ENCODE data around the gene C10orf53. TPM values are rescaled to one million over a fixed set of nuclear protein-coding genes. Genes with fewer than 3 reads are reported as not detected.

Gene C10orf53
- total RNA-seq, 1 donor from 2014 or later: not detected

- H3K27ac Mint-ChIP-seq: no peak overlapping the region
- no peak for DNase-seq (ENCODE audit: low spot score in 2 of 2, unreplicated experiment in 2 of 2)
- H3K9me3 Mint-ChIP-seq: no peaks in the 10 kb centered on the region
- TF ChIP-seq CTCF (IDR thresholded peaks at IDR 0.05; ENCODE audit: unreplicated experiment): no peak
- peaks cover 9% of the 10 kb centered on the region for H3K4me1 Mint-ChIP-seq
- peaks cover 79% of the 10 kb centered on the region for H3K27me3 Mint-ChIP-seq (ENCODE audit: low read depth)
- H3K4me3 Mint-ChIP-seq: no peak overlapping the region
- H3K36me3 Mint-ChIP-seq: no peaks in the 10 kb centered on the region
These were observed 15.0 kb downstream of the C10orf53 start for GRCh38 chr10:49694466-49694865.

GRCh38 chr10:49696311-49696710, 16.9 kb downstream of the C10orf53 start:
- no peaks in the 10 kb centered on the region for H3K4me1 Mint-ChIP-seq
- H3K9me3 Mint-ChIP-seq: no peaks in the 10 kb centered on the region
- no peak overlapping the region for H3K4me3 Mint-ChIP-seq
- H3K36me3 Mint-ChIP-seq: no peaks in the 10 kb centered on the region
- TF ChIP-seq CTCF (IDR thresholded peaks at IDR 0.05; ENCODE audit: unreplicated experiment): no peak
- no peak overlapping the region for H3K27ac Mint-ChIP-seq
- no peak for DNase-seq (ENCODE audit: low spot score in 2 of 2, unreplicated experiment in 2 of 2)
- peaks cover 65% of the 10 kb centered on the region for H3K27me3 Mint-ChIP-seq (ENCODE audit: low read depth)

GRCh38 chr10:49698679-49699078, 19.2 kb downstream of the C10orf53 start:
- Mint-ChIP-seq H3K9me3 (no peaks in the 10 kb centered on the region), H3K27me3 (ENCODE audit: low read depth) (peaks cover 44% of the 10 kb centered on the region), H3K4me1 (no peaks in the 10 kb centered on the region), H3K27ac (no peak overlapping the region), H3K36me3 (no peaks in the 10 kb centered on the region), H3K4me3 (no peak overlapping the region)
- TF ChIP-seq CTCF (IDR thresholded peaks at IDR 0.05; ENCODE audit: unreplicated experiment): no peak
- DNase-seq (ENCODE audit: low spot score in 2 of 2, unreplicated experiment in 2 of 2): no peak

GRCh38 chr10:49700211-49700610, 20.8 kb downstream of the C10orf53 start:
- H3K36me3 Mint-ChIP-seq: no peaks in the 10 kb centered on the region
- H3K4me3 Mint-ChIP-seq: no peak overlapping the region
- no peaks in the 10 kb centered on the region for H3K4me1 Mint-ChIP-seq
- TF ChIP-seq CTCF (IDR thresholded peaks at IDR 0.05; ENCODE audit: unreplicated experiment): no peak
- H3K9me3 Mint-ChIP-seq: peaks cover 5% of the 10 kb centered on the region
- H3K27me3 Mint-ChIP-seq (ENCODE audit: low read depth): peaks cover 34% of the 10 kb centered on the region
- H3K27ac Mint-ChIP-seq: no peak overlapping the region
- no peak for DNase-seq (ENCODE audit: low spot score in 2 of 2, unreplicated experiment in 2 of 2)

- DNase-seq (ENCODE audit: low spot score in 2 of 2, unreplicated experiment in 2 of 2): no peak
These were observed 21.5 kb downstream of the C10orf53 start for GRCh38 chr10:49700997-49701396.

More at GRCh38 chr10:49700997-49701396, 21.5 kb downstream of the C10orf53 start:
- no peaks in the 10 kb centered on the region for H3K36me3 Mint-ChIP-seq
- H3K4me1 Mint-ChIP-seq: no peaks in the 10 kb centered on the region
- H3K9me3 Mint-ChIP-seq: peaks cover 13% of the 10 kb centered on the region
- H3K27me3 Mint-ChIP-seq (ENCODE audit: low read depth): peaks cover 31% of the 10 kb centered on the region
- TF ChIP-seq CTCF (IDR thresholded peaks at IDR 0.05; ENCODE audit: unreplicated experiment): no peak
- no peak overlapping the region for H3K27ac Mint-ChIP-seq
- no peak overlapping the region for H3K4me3 Mint-ChIP-seq
